GM12872 (cell line): ENCODE results near the gene PREX1.

Source experiments
- TF ChIP-seq, protein P1 (sequence below): IDR thresholded peaks from 3 replicates; pipeline ENCODE4 v1.5.1; 2011; ENCODE audit warnings: low read depth, mild to moderate bottlenecking, low read length, moderate library complexity; ENCODE audit not compliant: insufficient read depth

Gene PREX1

DNA sequence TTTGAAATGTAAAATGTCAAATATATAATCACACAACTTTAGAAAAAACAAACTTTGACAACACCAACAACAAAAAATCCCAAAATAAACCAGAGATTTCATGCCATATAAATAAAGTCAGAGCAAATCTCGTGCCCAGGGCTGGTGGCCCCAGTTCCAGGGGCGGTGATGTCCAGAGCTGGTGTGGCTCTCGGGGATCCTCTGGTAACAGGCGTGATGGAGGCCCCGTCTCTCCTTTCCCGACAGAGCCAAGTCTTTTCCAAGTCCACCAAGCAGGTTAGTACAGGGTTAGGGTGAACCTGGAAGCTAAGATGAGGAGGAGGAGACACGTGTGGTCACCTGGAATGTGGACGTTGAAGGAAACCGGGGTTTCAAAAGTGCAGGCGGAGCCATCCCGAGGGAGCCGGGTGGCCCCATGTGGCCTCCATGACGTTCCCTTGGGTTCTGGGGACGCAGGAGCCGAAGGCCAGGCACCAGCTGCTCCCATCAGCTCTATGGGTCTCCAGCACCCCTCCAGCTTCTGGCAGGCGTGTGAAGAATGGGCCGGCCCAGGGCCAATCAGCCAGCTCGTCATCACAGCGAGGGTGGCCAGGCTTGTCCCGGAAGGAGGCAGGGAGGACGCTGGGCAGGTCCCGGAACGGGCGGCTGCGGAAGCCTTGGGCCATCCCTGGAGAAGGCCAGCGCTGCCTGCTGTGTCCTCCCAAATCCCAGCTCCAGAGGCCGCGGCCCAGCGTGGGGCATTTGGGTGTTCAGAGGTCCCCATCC is 202.5 kb downstream of the PREX1 start:
- TF ChIP-seq, protein P1, sequence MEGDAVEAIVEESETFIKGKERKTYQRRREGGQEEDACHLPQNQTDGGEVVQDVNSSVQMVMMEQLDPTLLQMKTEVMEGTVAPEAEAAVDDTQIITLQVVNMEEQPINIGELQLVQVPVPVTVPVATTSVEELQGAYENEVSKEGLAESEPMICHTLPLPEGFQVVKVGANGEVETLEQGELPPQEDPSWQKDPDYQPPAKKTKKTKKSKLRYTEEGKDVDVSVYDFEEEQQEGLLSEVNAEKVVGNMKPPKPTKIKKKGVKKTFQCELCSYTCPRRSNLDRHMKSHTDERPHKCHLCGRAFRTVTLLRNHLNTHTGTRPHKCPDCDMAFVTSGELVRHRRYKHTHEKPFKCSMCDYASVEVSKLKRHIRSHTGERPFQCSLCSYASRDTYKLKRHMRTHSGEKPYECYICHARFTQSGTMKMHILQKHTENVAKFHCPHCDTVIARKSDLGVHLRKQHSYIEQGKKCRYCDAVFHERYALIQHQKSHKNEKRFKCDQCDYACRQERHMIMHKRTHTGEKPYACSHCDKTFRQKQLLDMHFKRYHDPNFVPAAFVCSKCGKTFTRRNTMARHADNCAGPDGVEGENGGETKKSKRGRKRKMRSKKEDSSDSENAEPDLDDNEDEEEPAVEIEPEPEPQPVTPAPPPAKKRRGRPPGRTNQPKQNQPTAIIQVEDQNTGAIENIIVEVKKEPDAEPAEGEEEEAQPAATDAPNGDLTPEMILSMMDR, result no peak

GRCh38 chr20:48624315-48625020 is 203.3 kb downstream of the PREX1 start:
- TF ChIP-seq, protein P1, result no peak

- TF ChIP-seq, protein P1, result no peak
These were observed 203.9 kb downstream of the PREX1 start for GRCh38 chr20:48623906-48624265.

GRCh38 chr20:48623176-48623905 is 204.5 kb downstream of the PREX1 start:
- TF ChIP-seq, protein P1, result no peak

GRCh38 chr20:48622421-48622820 is 205.4 kb downstream of the PREX1 start:
- TF ChIP-seq, protein P1, result no peak

- TF ChIP-seq, protein P1, result no peak
These were observed 206.3 kb downstream of the PREX1 start for GRCh38 chr20:48621376-48622078.
